HG02759 (cell line): ENCODE data around the gene KIAA0825.

ENCODE experiments used
- ATAC-seq: cut with Tn5 transposase; IDR thresholded peaks from one replicate; pipeline ENCODE4 v1.9.1; 2021; ENCODE audit warnings: mild to moderate bottlenecking, moderate library complexity; ENCODE audit not compliant: unreplicated experiment

The KIAA0825 gene

DNA sequence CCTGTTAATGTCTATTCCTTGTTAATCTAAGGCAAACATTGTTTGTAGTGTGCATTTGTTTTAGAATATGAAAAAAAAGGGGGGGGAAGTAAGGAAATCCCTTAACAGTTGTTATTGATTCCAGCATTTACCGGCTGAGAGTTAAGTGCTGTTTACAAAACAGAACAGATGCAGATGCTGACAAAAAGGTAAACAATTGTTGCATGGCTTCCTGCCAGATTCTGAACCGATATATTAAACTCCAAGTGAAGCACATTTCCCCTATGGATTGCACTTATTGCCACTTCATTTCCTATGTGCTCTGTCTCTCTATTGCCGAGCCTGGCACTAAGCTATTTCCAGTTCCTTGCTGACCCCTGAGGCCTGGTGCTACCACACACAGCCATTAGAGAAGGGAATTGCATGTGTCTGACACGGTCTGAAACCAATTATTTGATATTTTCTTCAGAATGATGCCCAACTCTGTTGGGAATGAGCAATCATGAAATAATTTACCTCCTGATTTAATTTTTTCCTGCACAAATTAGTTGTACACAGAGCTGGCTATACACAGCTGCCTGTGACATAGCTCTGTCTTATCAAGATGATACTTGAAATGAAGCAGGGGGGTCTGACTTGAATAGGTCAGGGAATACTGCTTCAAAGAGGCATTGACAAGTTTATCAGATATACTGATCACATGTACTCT lies 109.8 kb downstream of the KIAA0825 start:
- ATAC-seq, result no peak

DNA sequence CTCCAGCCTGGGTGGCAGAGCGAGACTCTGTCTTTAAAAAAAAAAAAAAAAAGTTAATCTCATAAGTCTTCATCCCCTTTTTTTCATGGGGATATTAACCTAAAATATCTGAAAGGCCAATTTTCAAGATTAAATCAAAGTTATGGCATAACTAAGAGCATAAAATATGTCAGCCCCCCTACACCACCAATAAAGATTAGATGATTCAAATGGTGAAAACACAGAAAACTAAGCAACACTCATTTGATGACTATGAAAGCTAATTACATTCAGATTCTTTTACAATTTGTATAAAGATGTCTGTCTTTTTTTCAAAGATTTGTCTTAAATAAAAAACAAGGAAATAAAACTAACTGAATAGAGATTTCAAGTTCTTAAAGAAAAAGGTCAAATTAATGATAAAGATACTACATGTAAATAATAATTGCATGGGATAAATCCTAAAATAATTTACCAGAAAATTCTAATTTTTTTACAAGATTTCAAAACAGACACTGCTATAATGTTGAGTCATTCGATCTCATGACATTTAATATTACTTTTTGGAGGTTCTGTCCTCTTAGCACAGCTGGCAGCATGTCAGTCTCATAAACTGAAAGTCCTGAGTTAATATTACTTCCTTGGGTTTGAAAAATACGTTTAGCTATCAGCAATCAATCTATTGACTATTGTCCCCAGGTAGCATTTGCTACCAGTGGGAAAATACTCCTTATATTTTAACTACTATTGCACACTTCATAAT lies 112.9 kb downstream of the KIAA0825 start:
- ATAC-seq, result no peak

DNA sequence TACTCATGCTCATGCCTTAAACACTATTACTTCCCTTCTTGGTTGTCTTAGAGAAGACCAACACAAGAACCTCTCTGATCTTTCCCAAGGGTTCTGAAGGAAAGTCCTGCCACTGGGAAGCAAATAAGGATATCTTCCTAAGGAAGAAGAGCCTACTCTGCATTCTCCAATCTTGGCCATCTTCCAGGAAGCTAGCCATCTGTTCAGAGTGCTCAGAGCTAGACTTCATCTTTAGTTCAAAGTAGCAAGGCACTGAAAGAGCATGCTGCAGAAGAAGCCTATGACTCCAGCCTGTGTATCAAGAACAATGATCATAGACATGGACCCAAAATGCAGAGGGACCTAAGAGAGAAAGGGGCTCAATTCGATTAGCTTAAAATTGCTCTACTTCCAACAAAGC lies 114.7 kb downstream of the KIAA0825 start:
- ATAC-seq, result no peak

DNA sequence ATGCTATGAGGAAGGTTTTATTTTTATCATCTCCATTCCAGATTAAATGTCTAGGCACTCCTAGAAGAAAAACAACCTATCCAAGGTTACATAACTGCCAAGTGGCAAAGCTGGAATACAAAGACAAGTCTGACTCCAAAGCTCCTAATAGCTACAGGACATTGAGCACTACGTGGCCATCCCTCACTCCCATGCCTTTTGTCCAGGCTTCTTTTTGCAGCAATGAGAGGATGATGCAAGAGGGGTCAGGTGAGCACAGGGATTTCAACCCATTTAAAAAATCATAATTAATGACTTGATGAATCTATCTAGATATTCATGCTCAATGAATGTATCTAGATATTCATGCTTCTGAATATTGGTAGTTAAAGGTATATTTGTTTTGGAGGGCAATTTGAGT lies 117.0 kb downstream of the KIAA0825 start:
- ATAC-seq, result no peak

DNA sequence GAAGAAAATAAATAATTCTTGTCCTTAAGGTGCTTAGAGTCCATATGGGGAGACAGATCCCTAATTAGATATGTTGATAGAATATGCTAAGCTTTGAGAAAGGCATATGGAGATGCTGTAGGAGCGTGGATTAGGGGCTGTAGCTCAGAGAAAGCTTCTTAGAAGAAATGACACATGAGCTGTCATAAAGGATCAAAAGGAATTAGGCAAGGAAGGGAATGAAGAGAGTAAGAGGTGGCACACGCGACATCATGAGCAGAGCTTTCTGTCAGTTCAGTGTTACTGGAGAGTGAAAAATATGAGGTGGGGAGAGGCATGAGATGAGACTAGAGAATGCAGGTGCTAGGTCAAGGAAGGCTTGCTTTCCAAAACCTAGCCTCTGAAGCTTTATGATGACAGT lies 118.6 kb downstream of the KIAA0825 start:
- ATAC-seq, result no peak

DNA sequence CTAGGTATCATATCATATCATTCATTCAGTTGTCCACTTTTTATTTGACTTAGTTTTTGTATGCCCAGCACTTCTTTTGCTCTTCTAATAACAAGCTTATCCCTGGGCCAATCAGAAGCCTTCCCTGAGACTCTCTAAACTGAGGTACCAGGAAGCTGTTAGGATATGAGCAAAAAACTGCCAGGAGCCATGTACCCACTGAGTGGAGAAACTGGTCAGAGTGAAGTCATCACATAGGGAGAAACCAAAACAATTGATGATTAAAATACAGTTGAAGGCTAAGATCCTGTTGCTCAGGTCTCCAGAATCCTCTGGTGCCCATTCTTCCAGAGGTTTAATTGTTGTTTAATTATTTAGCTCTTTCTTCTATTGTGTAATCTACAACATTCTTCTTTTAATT lies 120.2 kb downstream of the KIAA0825 start:
- ATAC-seq, result no peak

DNA sequence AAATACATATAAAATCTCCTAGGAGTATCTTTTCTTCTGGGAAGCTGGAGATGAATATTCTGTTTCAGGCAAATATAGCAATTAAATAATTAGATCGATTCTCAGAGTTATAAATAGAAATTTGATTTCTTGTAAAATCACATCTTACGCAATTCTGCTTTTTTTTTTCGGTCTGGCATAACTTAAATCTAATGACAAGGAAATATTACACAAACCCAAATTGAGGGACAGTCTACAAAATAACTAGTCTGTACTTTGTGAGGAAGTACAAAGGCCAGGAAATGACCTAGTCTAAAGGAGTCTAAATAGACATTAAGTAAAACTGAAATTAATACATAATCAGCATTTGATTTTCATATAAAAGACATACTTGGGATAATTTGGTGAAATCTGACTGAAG lies 133.3 kb downstream of the KIAA0825 start:
- no peak for ATAC-seq

DNA sequence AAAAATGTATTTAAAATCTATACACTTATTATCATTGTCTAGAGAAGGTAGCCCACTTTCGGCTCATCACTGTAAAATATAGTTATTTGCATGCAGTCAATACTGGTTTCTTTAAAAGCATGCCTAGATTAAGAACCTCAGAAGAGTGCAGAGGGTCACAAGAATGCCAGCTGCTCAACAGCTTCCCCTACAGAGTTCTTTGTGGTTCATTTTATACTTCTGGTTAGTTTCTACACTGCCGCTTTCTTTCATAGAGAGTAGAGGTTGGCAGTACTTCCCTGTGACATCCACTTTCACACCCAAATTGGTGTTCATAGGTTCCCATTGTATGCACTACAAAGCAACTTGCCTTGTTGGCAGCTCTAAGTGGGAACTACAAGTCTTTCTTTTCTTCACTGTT lies 137.3 kb downstream of the KIAA0825 start:
- no peak for ATAC-seq

DNA sequence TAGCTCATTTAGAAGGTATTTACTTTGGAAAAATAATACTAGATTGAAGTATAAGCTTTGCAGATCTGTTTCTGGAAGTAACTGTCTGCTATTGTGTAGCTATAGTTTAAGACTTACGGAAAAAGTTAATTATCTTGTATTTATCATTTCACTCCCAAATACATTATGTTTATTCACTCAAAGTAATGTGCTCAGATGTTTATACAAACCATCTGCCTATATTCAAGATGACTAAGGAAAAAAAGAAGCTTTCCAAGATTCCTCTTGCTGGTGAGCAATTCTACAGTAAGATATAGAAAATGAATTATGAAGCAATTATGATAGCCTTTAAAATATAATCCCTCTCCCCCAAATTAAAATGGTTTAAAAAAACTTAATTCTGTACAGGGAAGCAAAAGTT lies 137.9 kb downstream of the KIAA0825 start:
- ATAC-seq, result no peak

DNA sequence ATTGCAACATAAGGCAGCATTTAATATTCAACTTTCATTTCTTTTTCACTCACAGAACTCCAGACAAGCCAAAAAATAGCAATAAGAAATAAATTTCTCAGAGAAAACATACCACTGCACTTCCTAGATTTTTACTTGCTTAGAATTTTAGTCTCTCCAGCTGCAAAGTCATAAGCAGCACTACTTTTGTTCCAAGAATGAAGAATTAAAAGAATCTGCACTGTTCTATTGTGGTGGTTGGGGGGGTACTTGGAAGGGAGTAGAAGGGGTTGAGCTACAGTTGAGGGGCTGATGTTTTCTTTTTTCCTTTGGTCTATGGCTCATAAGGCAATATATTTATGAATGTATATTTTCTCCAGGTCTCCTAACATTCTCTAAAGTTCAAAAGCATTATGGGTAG lies 144.5 kb downstream of the KIAA0825 start:
- no peak for ATAC-seq

DNA sequence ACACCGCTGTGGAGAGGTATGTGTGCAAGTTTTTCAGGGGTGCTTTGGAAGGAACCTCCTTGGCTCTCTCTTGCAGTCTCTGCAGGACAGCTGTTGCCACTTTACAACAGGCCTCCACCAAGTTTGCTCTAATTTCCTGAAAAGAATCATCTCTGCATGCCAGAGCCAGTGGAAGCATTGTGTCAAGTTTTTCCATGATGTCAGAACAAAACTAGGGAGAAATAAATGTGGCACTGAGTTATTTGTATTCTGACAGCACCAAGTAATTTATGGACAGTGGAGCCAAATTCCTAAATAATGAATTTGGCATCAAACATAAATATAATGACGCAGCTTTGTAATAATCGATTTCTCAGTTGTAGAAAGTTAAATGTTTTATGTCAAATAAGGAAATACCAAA lies 146.9 kb downstream of the KIAA0825 start:
- no peak for ATAC-seq

DNA sequence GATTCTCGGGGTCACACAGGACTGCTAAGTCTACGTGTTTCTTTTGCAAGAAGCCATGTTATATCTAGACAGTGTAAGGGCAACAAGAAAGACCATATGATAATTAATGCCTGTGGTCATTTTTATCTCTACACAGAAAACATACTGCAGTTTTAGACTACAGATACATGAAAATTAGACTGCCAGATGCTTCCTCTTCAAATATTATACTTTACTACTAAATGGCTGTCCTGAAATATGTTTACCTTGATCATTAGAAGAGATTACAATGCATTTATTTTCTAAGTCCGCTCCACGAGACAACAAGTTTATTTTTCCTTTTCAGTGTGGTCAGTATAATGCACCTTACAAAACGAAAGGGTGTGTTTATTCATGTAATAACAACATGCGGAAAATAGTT lies 147.6 kb downstream of the KIAA0825 start:
- ATAC-seq, result no peak

DNA sequence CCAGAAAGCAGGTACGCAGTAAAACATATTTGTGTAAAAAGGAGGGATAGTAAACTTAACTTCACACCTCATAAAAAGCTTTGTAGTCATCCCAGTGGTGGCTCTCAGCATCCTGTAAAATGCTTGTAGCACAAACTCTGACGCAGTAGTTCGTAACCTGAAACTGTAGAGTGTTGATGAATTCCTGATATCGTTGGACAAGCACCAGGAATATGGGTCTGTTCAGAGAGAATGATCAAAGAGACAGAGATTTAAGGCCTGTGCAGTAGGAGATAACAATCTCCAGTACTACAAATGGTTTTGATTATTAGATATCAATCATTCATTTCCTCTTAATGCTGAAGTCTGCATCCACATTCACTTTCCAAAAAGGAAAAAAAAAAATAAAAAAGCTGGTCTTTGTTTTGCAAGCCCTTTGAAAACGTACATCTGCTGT lies 148.5 kb downstream of the KIAA0825 start:
- ATAC-seq, result no peak

DNA sequence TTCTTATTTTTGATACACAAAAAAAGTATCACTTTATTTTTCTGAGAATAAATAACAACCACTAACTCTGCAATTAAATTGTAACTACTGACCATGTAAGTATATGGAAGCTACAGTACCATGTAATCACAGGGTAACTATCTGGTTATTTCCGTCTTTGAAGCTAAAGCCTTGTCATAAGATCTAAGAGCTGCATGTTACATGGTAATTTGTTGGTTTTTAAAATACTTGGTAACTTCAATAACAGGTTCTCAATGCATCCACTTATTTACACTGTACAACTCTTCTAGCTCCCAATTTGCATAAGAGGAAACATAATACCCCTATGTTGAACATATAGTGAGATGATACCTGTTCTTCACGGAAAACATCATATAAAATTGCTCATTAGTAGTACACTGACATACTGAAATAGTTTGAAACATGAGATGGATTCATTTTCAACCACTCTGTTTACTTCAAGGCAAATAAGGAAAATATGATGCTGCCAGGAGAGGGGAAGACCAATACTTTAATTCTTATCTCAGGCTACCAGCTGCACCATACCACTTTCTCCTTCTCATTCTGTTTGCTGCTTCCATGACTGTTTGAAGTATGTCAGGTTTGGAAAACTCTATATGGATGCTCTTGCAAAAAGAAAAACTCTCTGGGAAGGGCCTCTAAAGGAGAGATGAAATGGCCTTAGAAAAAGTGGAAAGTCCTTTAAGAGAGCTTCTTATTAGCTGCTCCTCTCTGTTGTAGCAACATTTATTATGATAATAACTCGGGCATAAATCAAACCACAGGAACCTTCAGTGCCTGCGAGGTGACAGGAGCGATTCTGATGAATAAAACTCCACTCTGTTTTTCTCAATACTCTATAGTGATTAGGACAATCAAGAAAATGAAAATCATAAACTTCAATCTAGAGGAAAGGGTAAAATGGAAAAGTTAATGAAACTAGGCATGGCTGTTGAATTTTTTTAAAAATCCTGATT lies 150.2 kb downstream of the KIAA0825 start:
- ATAC-seq, result no peak

DNA sequence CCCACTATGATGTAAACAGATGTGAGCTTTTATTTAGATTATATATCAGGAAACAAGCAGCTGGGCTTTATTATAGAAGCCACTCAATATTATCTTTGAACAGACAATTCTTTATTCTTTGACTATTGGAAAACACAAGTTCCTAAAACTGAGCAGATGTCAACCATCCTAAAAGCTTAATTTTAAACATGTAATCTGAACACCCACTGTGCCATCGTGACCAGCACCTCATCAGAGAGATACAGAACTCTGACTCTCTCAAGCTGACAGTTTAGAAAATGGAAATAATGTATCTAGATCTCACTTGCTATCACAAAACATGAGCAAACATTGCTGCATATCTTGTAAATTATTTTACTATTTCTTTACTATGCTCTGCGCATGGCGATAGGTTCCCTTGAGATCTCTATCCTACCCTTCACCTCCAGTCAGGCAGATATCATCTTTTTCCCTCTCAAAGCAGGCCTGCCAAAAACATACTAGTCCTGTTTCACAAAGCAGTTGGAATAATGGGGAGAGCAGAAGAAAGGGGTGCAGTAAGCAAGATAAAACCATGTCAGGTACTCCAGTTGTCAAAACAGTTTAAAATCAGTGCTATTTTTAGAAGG lies 151.0 kb downstream of the KIAA0825 start:
- no peak for ATAC-seq

DNA sequence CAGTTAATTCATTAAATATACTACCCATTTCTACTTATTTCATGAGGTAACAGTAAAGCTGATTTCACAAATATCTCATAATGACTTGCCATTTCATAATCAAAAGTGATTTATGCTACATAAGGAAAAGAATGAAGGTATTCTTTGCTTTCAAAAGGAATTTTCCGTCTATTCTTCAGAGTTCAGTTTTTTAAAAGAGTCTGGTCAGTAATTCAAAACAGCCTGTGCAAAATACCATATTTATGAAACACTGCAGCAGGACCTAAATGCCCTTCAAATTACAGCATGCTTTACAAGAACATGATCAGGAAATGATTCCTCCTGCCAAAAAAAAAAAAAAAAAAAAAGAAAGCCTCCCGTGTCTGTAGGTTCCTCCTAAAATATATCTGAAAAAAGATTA lies 154.7 kb downstream of the KIAA0825 start:
- ATAC-seq, result no peak

DNA sequence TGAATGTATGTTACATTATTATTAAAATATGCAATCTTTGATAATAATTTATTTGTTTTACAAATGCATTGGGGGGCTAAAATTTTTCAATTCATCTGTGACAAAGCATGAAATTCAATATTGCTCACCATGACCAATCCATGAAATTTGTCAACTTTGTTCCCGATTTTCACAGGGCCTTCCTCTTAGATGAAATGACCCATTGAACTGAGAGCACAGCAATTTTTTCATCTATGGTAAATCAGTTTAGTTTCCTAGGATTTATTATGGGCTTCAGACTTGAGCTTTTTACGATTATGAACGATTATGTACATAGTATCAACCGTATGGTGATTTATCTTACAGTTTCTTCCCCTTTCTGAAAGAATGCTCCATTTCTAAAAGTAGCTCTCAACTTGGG lies 157.3 kb downstream of the KIAA0825 start:
- no peak for ATAC-seq

DNA sequence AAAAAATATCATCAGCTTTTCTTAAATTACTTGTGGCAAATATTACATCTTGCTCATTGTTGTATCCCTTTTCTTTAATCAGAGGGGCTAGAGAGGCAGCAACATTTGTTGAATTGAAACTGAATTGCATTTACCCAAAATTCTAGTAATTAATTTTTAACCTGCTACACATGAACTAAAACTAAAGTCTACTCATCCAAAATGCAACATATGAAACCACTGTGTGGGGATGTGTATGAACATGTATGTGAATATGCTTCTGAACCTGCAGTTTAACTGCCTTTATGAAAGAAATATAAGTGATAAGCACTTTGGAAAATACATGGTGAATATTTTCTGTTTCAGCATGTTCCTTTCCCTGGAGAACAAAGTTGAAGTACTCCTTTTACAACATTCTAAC lies 158.5 kb downstream of the KIAA0825 start:
- peak; percentile 48 for ATAC-seq

DNA sequence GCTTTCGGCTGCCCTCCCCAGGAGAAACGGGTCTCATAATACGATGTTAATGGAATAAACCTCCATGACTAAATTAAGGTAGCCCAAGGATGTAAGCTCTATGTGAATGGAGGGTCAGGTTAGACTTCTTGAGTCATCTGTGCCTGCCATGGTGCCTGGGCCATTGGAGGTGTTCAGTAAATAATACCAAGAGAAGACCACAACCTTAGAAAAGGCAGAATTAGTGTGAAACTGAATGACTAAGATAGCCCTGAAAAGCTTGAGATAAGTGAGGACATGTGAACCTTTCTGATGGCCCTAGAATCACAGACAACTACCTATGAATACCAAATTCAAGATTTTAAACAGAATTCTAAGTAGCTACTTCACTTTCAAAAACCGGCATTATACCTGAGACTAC lies 160.6 kb downstream of the KIAA0825 start:
- no peak for ATAC-seq

DNA sequence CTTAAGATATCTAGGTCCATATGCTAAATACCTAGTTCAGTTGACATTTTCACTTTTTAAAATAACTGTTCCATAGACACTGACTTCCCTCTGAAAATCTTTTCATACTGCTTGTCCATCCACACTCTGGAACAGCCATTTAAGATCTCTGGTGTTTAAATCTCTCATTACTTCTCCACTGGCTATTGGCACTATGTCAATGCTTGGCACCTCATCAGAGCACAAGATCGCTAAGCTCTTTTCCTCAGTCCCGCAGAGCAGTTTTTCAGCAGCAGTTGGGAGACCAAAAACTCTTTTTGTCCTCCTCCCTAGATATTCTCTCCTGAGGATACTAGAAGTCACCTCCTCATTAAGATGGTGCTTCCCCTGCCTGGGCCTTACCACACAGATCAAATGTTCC lies 172.7 kb downstream of the KIAA0825 start:
- no peak for ATAC-seq

DNA sequence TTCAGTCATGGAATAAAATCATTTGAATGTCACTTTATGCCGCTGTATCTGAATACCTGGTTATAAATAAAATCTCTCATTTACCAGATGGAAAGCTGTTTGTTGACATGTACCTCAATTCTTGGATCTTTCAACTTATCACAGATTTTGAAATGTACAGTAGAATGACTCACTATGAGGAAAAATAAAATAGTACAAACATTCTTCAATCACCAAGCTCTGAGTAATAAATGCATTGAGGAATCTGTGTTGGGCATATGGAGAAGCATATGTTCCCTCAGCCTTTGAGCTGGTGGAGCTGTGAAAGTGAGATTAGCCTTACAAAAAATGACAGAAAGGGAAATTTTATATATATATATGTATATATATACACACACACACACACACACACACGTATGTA lies 175.4 kb downstream of the KIAA0825 start:
- no peak for ATAC-seq
